Heart left ventricle (tissue), 16 donors: Measurements from ENCODE around the gene RNF111. TPM values are rescaled to one million over a fixed set of nuclear protein-coding genes. Genes with fewer than 3 reads are reported as not detected.

Source experiments
- ATAC-seq, 4 donors: fragments of 200-7000 bp; cut with Tn5 transposase; one replicate each; pipeline ENCODE4 v1.9.1; 2020 to 2022; ENCODE audit warnings: moderate library complexity in 4 of 4, mild to moderate bottlenecking in 3 of 4, moderate number of reproducible peaks in 1 of 4
- DNase-seq, 5 donors: peaks; one replicate each; pipeline ENCODE4 v3.0.0-alpha.2; 2020
- H3K27ac ChIP-seq, 12 donors: fragments of 200-600 bp; sonication (generic) in 4 of 12; one replicate each; pipeline versions ENCODE4 v1.5.0 to v1.8.0; 2016 to 2022; ENCODE audit warnings: mild to moderate bottlenecking in 2 of 12
- H3K27me3 ChIP-seq, 9 donors: fragments of 200-600 bp; sonication (generic) in 2 of 9; one replicate each; pipeline versions ENCODE4 v1.5.1 to v1.8.0; 2016 to 2022; ENCODE audit warnings: mild to moderate bottlenecking in 3 of 9
- H3K36me3 ChIP-seq, 9 donors: fragments of 200-600 bp; sonication (generic) in 2 of 9; one replicate each; pipeline versions ENCODE4 v1.5.0 to v1.8.0; 2018 to 2022; ENCODE audit warnings: mild to moderate bottlenecking in 2 of 9
- H3K4me1 ChIP-seq, 12 donors: fragments of 200-600 bp; sonication (generic) in 4 of 12; one replicate each; pipeline versions ENCODE4 v1.5.0 to v1.8.0; 2016 to 2022; ENCODE audit warnings: mild to moderate bottlenecking in 3 of 12
- H3K4me3 ChIP-seq, 12 donors: fragments of 200-600 bp; sonication (generic) in 4 of 12; one replicate each; pipeline versions ENCODE4 v1.5.0 to v1.8.0; 2017 to 2022; ENCODE audit warnings: mild to moderate bottlenecking in 9 of 12, moderate library complexity in 4 of 12
- H3K9me3 ChIP-seq, 12 donors: fragments of 200-600 bp; sonication (generic) in 4 of 12; one replicate each; pipeline versions ENCODE4 v1.5.0 to v1.8.0; 2016 to 2022; ENCODE audit warnings: mild to moderate bottlenecking in 1 of 12
- CTCF ChIP-seq, 12 donors: fragments of 200-600 bp; sonication (generic) in 4 of 12; IDR thresholded peaks; one replicate each; pipeline versions ENCODE4 v1.5.0 to v1.8.0; 2018 to 2022; ENCODE audit warnings: antibody characterized with exemption in 12 of 12, mild to moderate bottlenecking in 5 of 12
- POLR2A ChIP-seq, 2 donors: fragments of 450-650 bp; IDR thresholded peaks; one replicate each; pipeline ENCODE4 v1.6.1; 2017; ENCODE audit warnings: antibody characterized with exemption in 2 of 2, mild to moderate bottlenecking in 2 of 2, moderate library complexity in 2 of 2
- WGBS, 4 donors: extraction: QIAGEN DNeasy Blood & Tissue Kit in 2 of 4; methylation state at CpG; one replicate each; pipeline versions ENCODE4 v1.1.5 to v1.1.7; 2013 to 2018; 5-methylcytosine and 5-hydroxymethylcytosine counted together
- intact Hi-C, 10 donors: fragments of 100-400 bp; cut with DNase I; formaldehyde crosslinking; loops; one replicate each; pipeline versions ENCODE4 v1.11.1 to v1.14.2; 2022
- polyA plus RNA-seq, 2 donors: library from polyadenylated mRNA; stranded (reverse); fragments of 200-250 nt; gene quantifications; one replicate each; pipeline ENCODE4 v1.2.3, GENCODE V29; 2013
- total RNA-seq, 9 donors: library from RNA; depleted of rRNA in 2 of 9; stranded (reverse); fragments of >200 nt in 2 of 9; fragmentation: NEBNext Ultra II Directional in 3 of 9; extraction: Animal tissue kit (Norgen Biotek cat#: 25700) in 3 of 9; gene quantifications; one replicate each; pipeline versions ENCODE4 v1.1.0 to v1.2.4, GENCODE V29; 2016 to 2023
- donor health status: ischemic (EF 13 %, LVEDD 7.1; RV severe dilation, severe dysfunction).
- donor health status: healthy with polysubstance abuse.
- donor health status: DM: no; HTN: yes; CAD: no.
- donor health status: DM: no; HTN: no; CAD: no.
- donor health status: ischemic (EF 25% LVEDD 6.9; RV normal size, moderate dysfunction).
- donor health status: ischemic (EF 25% LVEDD 5.7; RV mildly dilated, moderate dysfunction).
- donor health status: healthy.
- donor health status: DM: yes; HTN: yes; CAD: no.
- donor health status: ischemic (EF 35%, LVEDD 5.7; RV mildly dilated, moderate dysfunction).
- donor health status: nonischemic (EF 11% LVEDD 7.7; RV severe dilation, severe dysfunction).
- donor health status: DM: yes; HTN: yes; CAD: no.
- donor health status: PGD.
- donor health status: ischemic (EF 29% LVEDD 5.4; RV normal size, mild dysfunction).
- donor health status: nonischemic (EF 23%, LVEDD 6.1; RV moderate dilation, normal function).

Gene RNF111
- total and polyA plus RNA-seq, 11 donors = 5.9 to 29.1 (median 18.8) TPM

- Histone ChIP-seq H3K4me1 (peaks cover 0 to 51% (median 0%) of the 10 kb centered on the region in 12 donors), H3K36me3 (peaks cover 0 to 31% (median 15%) of the 10 kb centered on the region in 9 donors)
- intact Hi-C loops = no loop called here
Measured at GRCh38 chr15:59005579-59005978, 18.1 kb downstream of the RNF111 start.

GRCh38 chr15:59008086-59008485 is 20.6 kb downstream of the RNF111 start:
- Histone ChIP-seq H3K4me3 (no peak overlapping the region), H3K9me3 (no peaks in the 10 kb centered on the region), H3K27me3 (no peaks in the 10 kb centered on the region), H3K4me1 (peaks cover 0 to 36% (median 0%) of the 10 kb centered on the region in 12 donors), H3K27ac (no peak overlapping the region), H3K36me3 (peaks cover 0 to 31% (median 15%) of the 10 kb centered on the region in 9 donors)
- ATAC-seq = no peak
- DNase-seq = no peak
- WGBS, 4 donors = 87 to 93% (median 90%) methylated on average over 6 of the region's 6 CpGs
- TF ChIP-seq CTCF (IDR thresholded peaks at IDR 0.05) = no peak
- no peak for TF ChIP-seq POLR2A (IDR thresholded peaks at IDR 0.05)
- intact Hi-C loops = no loop called here

More at GRCh38 chr15:59005579-59005978, 18.1 kb downstream of the RNF111 start:
- Histone ChIP-seq H3K27ac (no peak overlapping the region), H3K27me3 (no peaks in the 10 kb centered on the region), H3K9me3 (no peaks in the 10 kb centered on the region), H3K4me3 (no peak overlapping the region)
- TF ChIP-seq POLR2A (IDR thresholded peaks at IDR 0.05) (no peak), CTCF (IDR thresholded peaks at IDR 0.05) (no peak)
- DNase-seq (no peak), ATAC-seq (no peak)
- 87 to 90% (median 90%) methylated on average over 5 of the region's 5 CpGs for WGBS, 4 donors

GRCh38 chr15:59011262-59011952 is 23.9 kb downstream of the RNF111 start:
- H3K27me3 ChIP-seq = no peaks in the 10 kb centered on the region
- 65 to 69% (median 68%) methylated on average over 3 of the region's 3 CpGs for WGBS, 4 donors
- H3K4me1 ChIP-seq = peaks cover 0 to 15% (median 0%) of the 10 kb centered on the region in 12 donors
- ATAC-seq = no peak
- TF ChIP-seq POLR2A (IDR thresholded peaks at IDR 0.05) (no peak), CTCF (IDR thresholded peaks at IDR 0.05) (no peak)
- peaks cover 0 to 6% (median 3%) of the 10 kb centered on the region in 9 donors for H3K36me3 ChIP-seq
- no peaks in the 10 kb centered on the region for H3K9me3 ChIP-seq
- intact Hi-C loops = no loop called here
- no peak for DNase-seq
- H3K4me3 ChIP-seq = no peak overlapping the region
- no peak overlapping the region for H3K27ac ChIP-seq

GRCh38 chr15:59013246-59013873 is 25.9 kb downstream of the RNF111 start:
- peaks cover 0 to 15% (median 1%) of the 10 kb centered on the region in 12 donors for H3K4me1 ChIP-seq
- intact Hi-C loops = no loop called here
- no peak for TF ChIP-seq CTCF (IDR thresholded peaks at IDR 0.05)
- TF ChIP-seq POLR2A (IDR thresholded peaks at IDR 0.05) = no peak
- H3K4me3 ChIP-seq = no peak overlapping the region
- peaks cover 0 to 5% (median 0%) of the 10 kb centered on the region in 9 donors for H3K36me3 ChIP-seq
- DNase-seq (no peak), ATAC-seq (no peak)
- H3K27me3 ChIP-seq = no peaks in the 10 kb centered on the region
- H3K9me3 ChIP-seq = no peaks in the 10 kb centered on the region
- H3K27ac ChIP-seq = no peak overlapping the region
- 80 to 85% (median 81%) methylated on average over 3 of the region's 3 CpGs for WGBS, 4 donors
